Measurements from ENCODE around the gene GALNT9. TPM values are rescaled to one million over a fixed set of nuclear protein-coding genes. Genes with fewer than 3 reads are reported as not detected.

The GALNT9 gene
- total RNA-seq, 2 donors from 2014 or later, result 4.0 to 10.8 TPM

DNA sequence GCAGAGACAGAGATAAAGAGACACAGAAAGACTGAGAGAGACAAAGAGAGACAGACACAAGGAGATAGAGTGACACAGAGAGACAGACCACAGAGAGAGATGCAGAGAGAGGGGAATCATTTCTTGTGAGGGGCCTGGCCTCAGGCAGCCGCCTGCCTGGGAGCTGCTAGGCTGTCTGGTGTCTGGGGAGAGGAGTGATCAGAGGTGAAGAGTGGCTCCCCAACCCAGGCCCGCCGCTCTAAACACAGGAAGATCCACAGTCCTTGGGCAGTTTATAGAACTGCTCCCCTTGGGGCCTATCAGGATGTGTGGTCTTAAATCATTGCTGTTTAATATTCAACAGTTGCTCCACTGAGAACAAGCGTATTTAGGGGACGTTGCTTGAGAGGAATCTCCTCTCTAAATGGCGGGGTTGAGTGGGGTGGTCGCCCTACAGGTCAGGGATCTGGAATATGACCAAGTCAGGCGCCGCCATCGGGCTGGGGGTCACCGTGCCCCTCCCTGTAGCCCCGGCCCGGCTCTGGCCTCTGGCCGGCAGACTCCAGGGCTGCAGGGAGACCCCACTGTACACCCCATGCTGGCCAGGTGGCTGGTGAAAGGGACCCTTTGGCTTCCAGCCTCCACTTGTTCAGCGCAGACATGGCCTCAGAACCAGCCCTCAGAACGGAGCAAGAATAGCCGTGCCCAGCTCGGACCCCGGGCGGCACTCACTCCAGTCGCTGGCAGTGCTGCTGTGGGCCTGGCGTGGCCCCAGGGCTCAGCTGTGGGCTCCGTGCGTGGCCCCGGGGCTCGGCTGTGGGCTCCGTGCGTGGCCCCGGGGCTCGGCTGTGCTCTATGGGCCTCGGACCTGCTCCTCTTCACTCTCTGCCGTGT, 89.4 kb downstream of the GALNT9 start:
- Histone ChIP-seq H3K9me3 (no peaks in the 10 kb centered on the region), H3K27ac (no peak overlapping the region), H3K36me3 (no peaks in the 10 kb centered on the region), H3K4me3 (no peak overlapping the region), H3K27me3 (no peaks in the 10 kb centered on the region), H3K4me1 (no peaks in the 10 kb centered on the region)
- DNase-seq (ENCODE audit: low spot score), result no peak
- TF ChIP-seq, protein P1, sequence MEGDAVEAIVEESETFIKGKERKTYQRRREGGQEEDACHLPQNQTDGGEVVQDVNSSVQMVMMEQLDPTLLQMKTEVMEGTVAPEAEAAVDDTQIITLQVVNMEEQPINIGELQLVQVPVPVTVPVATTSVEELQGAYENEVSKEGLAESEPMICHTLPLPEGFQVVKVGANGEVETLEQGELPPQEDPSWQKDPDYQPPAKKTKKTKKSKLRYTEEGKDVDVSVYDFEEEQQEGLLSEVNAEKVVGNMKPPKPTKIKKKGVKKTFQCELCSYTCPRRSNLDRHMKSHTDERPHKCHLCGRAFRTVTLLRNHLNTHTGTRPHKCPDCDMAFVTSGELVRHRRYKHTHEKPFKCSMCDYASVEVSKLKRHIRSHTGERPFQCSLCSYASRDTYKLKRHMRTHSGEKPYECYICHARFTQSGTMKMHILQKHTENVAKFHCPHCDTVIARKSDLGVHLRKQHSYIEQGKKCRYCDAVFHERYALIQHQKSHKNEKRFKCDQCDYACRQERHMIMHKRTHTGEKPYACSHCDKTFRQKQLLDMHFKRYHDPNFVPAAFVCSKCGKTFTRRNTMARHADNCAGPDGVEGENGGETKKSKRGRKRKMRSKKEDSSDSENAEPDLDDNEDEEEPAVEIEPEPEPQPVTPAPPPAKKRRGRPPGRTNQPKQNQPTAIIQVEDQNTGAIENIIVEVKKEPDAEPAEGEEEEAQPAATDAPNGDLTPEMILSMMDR (IDR thresholded peaks at IDR 0.05), result no peak

DNA sequence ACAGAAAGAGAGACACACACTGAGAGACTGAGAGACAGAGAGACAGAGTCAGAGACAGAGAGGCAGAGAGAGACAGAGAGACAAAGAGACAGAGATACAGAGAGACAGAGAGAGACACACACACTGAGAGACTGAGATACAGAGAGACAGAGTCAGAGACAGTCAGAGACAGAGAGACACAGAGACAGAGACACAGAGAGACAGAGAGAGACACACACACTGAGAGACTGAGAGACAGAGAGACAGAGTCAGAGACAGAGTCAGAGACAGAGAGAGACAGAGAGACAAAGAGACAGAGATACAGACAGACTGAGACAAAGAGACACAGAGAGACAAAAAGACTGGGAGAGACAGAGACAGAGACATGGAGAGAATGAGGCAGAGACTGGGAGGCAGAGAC, 90.0 kb downstream of the GALNT9 start:
- Histone ChIP-seq H3K27me3 (no peaks in the 10 kb centered on the region), H3K4me3 (no peak overlapping the region), H3K36me3 (no peaks in the 10 kb centered on the region), H3K27ac (no peak overlapping the region), H3K4me1 (no peaks in the 10 kb centered on the region), H3K9me3 (no peaks in the 10 kb centered on the region)
- TF ChIP-seq, protein P1 (IDR thresholded peaks at IDR 0.05), result no peak
- DNase-seq (ENCODE audit: low spot score), result no peak

DNA sequence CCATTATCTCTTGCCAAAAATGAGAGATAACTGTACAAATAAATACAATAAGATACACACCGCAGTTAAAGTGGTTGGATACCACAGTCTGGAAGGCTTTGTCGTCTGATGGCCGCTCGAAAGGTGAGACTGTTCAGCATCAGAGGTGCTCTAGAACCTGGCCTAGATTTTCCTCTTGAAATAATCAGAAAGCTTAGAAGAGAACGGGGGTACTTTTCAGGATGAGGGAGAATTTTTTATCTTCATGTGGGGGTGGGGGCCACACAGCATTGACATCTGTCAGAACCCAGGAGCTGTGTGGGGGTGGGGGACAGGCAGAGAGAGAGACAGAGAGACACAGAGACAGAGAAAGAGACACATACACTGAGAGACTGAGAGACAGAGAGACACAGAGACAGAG, 90.5 kb downstream of the GALNT9 start:
- TF ChIP-seq, protein P1 (IDR thresholded peaks at IDR 0.05), result no peak
- Histone ChIP-seq H3K4me1 (no peaks in the 10 kb centered on the region), H3K36me3 (no peaks in the 10 kb centered on the region), H3K4me3 (no peak overlapping the region), H3K27me3 (no peaks in the 10 kb centered on the region), H3K27ac (no peak overlapping the region), H3K9me3 (no peaks in the 10 kb centered on the region)
- DNase-seq (ENCODE audit: low spot score), result no peak

DNA sequence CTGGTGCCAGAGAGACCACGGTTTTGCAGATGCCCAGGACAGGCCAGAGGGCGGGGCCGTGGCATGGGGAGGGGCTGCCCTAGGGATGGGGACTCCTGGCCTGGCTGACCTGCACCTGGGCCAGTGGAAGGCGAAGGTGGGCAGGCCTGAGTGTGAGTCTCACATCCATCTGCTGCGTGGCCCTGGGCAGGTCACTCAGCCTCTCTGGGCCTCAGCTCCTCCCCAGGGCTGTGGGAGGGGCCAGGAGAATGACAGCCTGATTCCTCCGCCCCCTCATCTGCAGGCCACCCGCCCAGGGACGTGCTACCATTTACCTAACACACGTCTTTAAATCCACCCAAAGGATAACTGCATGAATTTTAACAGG, 90.9 kb downstream of the GALNT9 start:
- no peaks in the 10 kb centered on the region for H3K36me3 ChIP-seq
- H3K4me3 ChIP-seq, result no peak overlapping the region
- TF ChIP-seq, protein P1 (IDR thresholded peaks at IDR 0.05), result no peak
- no peaks in the 10 kb centered on the region for H3K9me3 ChIP-seq
- DNase-seq (ENCODE audit: low spot score), result no peak
- H3K4me1 ChIP-seq, result no peaks in the 10 kb centered on the region
- no peaks in the 10 kb centered on the region for H3K27me3 ChIP-seq
- H3K27ac ChIP-seq, result no peak overlapping the region

DNA sequence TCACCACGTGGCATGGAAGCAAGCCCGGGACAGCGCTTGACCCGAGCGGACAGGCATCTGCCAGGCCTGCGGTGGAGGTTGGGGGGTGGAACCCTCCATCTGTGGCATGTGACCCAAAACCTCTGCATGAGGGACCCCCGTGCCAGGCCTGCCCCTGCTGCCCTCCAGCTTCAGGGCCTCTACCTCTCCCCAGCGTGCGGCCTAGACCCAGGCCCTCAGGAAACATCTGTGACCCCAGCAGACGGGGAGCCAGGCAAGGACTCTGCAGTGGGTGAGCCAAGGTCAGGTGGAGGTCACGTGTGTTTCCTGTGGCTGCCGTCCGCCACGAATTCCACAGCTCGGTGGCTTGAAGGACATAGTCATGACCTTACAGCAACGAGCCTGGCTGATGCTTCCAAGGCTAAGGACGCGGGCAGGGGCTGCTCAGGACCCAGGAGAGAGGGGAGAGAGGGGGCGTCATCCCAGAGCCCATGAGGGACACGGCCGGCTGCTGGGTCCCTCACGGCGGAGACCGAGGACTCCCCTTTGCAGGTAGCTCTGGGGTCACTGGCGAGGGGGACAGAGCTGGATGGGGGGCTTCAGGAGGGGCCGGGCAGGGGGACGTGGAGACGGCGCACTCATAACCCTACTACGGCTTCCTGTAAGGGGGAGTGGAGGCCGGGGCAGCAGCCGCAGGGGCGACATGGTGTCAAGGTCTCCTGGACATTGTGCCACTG, 91.5 kb downstream of the GALNT9 start:
- Histone ChIP-seq H3K36me3 (no peaks in the 10 kb centered on the region), H3K9me3 (no peaks in the 10 kb centered on the region), H3K27me3 (no peaks in the 10 kb centered on the region), H3K4me3 (no peak overlapping the region), H3K4me1 (no peaks in the 10 kb centered on the region), H3K27ac (no peak overlapping the region)
- TF ChIP-seq, protein P1 (IDR thresholded peaks at IDR 0.05), result no peak
- no peak for DNase-seq (ENCODE audit: low spot score)
